Activated naive CD8-positive, alpha-beta T cell treated with anti-CD3 and anti-CD28 coated beads for 36 hours (primary cell): Measurements from ENCODE around the gene UST. TPM values are rescaled to one million over a fixed set of nuclear protein-coding genes. Genes with fewer than 3 reads are reported as not detected.
A peak's percentile ranks its signal among the peaks of the same experiment; 100 is the strongest.

Experiments
- DNase-seq: peaks from one replicate; pipeline ENCODE4 v3.0.0; 2021
- H3K27ac Mint-ChIP-seq: one replicate; pipeline ENCODE4 v1.8.0; 2022; ENCODE audit warnings: mild to moderate bottlenecking, moderate library complexity, mixed read lengths
- H3K27me3 Mint-ChIP-seq: one replicate; pipeline ENCODE4 v1.8.0; 2022; ENCODE audit warnings: mild to moderate bottlenecking, mixed read lengths
- H3K36me3 Mint-ChIP-seq: one replicate; pipeline ENCODE4 v1.8.0; 2021; ENCODE audit warnings: mild to moderate bottlenecking, mixed read lengths
- H3K4me1 Mint-ChIP-seq: one replicate; pipeline ENCODE4 v1.8.0; 2021; ENCODE audit warnings: mixed read lengths
- H3K4me3 Mint-ChIP-seq: one replicate; pipeline ENCODE4 v1.8.0; 2022; ENCODE audit warnings: mild to moderate bottlenecking, moderate library complexity, mixed read lengths
- H3K9me3 Mint-ChIP-seq: one replicate; pipeline ENCODE4 v1.8.0; 2022; ENCODE audit warnings: mixed read lengths
- total RNA-seq, 2 experiments: library from RNA; stranded (reverse); gene quantifications; one replicate each; pipeline ENCODE4 v1.2.3, GENCODE V29; 2021

UST gene
- total RNA-seq, 2 experiments from 2014 or later, result 0.82 to 0.89 TPM

GRCh38 chr6:149054559-149055194, 307.8 kb downstream of the UST start:
- no peak for DNase-seq
- Mint-ChIP-seq H3K9me3 (no peaks in the 10 kb centered on the region), H3K27me3 (no peaks in the 10 kb centered on the region), H3K4me3 (no peak overlapping the region), H3K4me1 (peaks cover 17% of the 10 kb centered on the region), H3K27ac (no peak overlapping the region), H3K36me3 (no peaks in the 10 kb centered on the region)

GRCh38 chr6:149055195-149055899, 308.5 kb downstream of the UST start:
- Mint-ChIP-seq H3K27me3 (no peaks in the 10 kb centered on the region), H3K4me1 (peaks cover 23% of the 10 kb centered on the region), H3K36me3 (no peaks in the 10 kb centered on the region), H3K9me3 (no peaks in the 10 kb centered on the region), H3K27ac (no peak overlapping the region), H3K4me3 (no peak overlapping the region)
- no peak for DNase-seq

- Mint-ChIP-seq H3K4me3 (no peak overlapping the region), H3K4me1 (peaks cover 32% of the 10 kb centered on the region), H3K27ac (no peak overlapping the region), H3K9me3 (no peaks in the 10 kb centered on the region), H3K36me3 (no peaks in the 10 kb centered on the region), H3K27me3 (no peaks in the 10 kb centered on the region)
- no peak for DNase-seq
Observed at GRCh38 chr6:149056777-149057463, 310.1 kb downstream of the UST start.

- no peak overlapping the region for H3K27ac Mint-ChIP-seq
- no peaks in the 10 kb centered on the region for H3K9me3 Mint-ChIP-seq
- H3K27me3 Mint-ChIP-seq, result no peaks in the 10 kb centered on the region
- peaks cover 32% of the 10 kb centered on the region for H3K4me1 Mint-ChIP-seq
- H3K4me3 Mint-ChIP-seq, result no peak overlapping the region
- no peaks in the 10 kb centered on the region for H3K36me3 Mint-ChIP-seq
- no peak for DNase-seq
Observed at GRCh38 chr6:149057464-149057840, 310.6 kb downstream of the UST start.

- peaks cover 32% of the 10 kb centered on the region for H3K4me1 Mint-ChIP-seq
- H3K4me3 Mint-ChIP-seq, result peak overlapping the region; percentile 18
- no peaks in the 10 kb centered on the region for H3K9me3 Mint-ChIP-seq
- peak overlapping the region; percentile 73 for H3K27ac Mint-ChIP-seq
- no peaks in the 10 kb centered on the region for H3K36me3 Mint-ChIP-seq
- H3K27me3 Mint-ChIP-seq, result no peaks in the 10 kb centered on the region
- no peak for DNase-seq
Observed at GRCh38 chr6:149059557-149059956, 312.7 kb downstream of the UST start.

GRCh38 chr6:149060300-149060984, 313.6 kb downstream of the UST start:
- no peaks in the 10 kb centered on the region for H3K9me3 Mint-ChIP-seq
- H3K36me3 Mint-ChIP-seq, result no peaks in the 10 kb centered on the region
- no peaks in the 10 kb centered on the region for H3K27me3 Mint-ChIP-seq
- peak overlapping the region; percentile 57 for H3K4me3 Mint-ChIP-seq
- peak overlapping the region; percentile 73 for H3K27ac Mint-ChIP-seq
- DNase-seq, result peak; percentile 47
- peaks cover 29% of the 10 kb centered on the region for H3K4me1 Mint-ChIP-seq

GRCh38 chr6:149060985-149061760, 314.3 kb downstream of the UST start:
- no peak for DNase-seq
- peaks cover 35% of the 10 kb centered on the region for H3K4me1 Mint-ChIP-seq
- H3K27ac Mint-ChIP-seq, result peak overlapping the region; percentile 73
- no peaks in the 10 kb centered on the region for H3K9me3 Mint-ChIP-seq
- peaks cover 4% of the 10 kb centered on the region for H3K36me3 Mint-ChIP-seq
- H3K4me3 Mint-ChIP-seq, result peak overlapping the region; percentile 57
- no peaks in the 10 kb centered on the region for H3K27me3 Mint-ChIP-seq

GRCh38 chr6:149061930-149062329, 315.1 kb downstream of the UST start:
- Mint-ChIP-seq H3K4me3 (no peak overlapping the region), H3K4me1 (peaks cover 42% of the 10 kb centered on the region), H3K9me3 (no peaks in the 10 kb centered on the region), H3K27me3 (no peaks in the 10 kb centered on the region), H3K36me3 (peaks cover 7% of the 10 kb centered on the region), H3K27ac (no peak overlapping the region)
- no peak for DNase-seq

GRCh38 chr6:149062653-149063348, 316.0 kb downstream of the UST start:
- Mint-ChIP-seq H3K27ac (no peak overlapping the region), H3K27me3 (no peaks in the 10 kb centered on the region), H3K4me3 (no peak overlapping the region), H3K9me3 (no peaks in the 10 kb centered on the region), H3K4me1 (peaks cover 43% of the 10 kb centered on the region), H3K36me3 (peaks cover 7% of the 10 kb centered on the region)
- DNase-seq, result no peak

GRCh38 chr6:149063468-149063867, 316.6 kb downstream of the UST start:
- peaks cover 43% of the 10 kb centered on the region for H3K4me1 Mint-ChIP-seq

GRCh38 chr6:149064001-149064659, 317.3 kb downstream of the UST start:
- H3K9me3 Mint-ChIP-seq, result no peaks in the 10 kb centered on the region
- H3K4me1 Mint-ChIP-seq, result peaks cover 43% of the 10 kb centered on the region
- no peak for DNase-seq

More at GRCh38 chr6:149063468-149063867, 316.6 kb downstream of the UST start:
- no peak for DNase-seq
- peaks cover 7% of the 10 kb centered on the region for H3K36me3 Mint-ChIP-seq
- H3K27me3 Mint-ChIP-seq, result no peaks in the 10 kb centered on the region
- no peaks in the 10 kb centered on the region for H3K9me3 Mint-ChIP-seq
- no peak overlapping the region for H3K27ac Mint-ChIP-seq
- no peak overlapping the region for H3K4me3 Mint-ChIP-seq

GRCh38 chr6:149064660-149065015, 317.8 kb downstream of the UST start:
- peaks cover 39% of the 10 kb centered on the region for H3K4me1 Mint-ChIP-seq
- no peak for DNase-seq
- H3K27me3 Mint-ChIP-seq, result no peaks in the 10 kb centered on the region

More at GRCh38 chr6:149064001-149064659, 317.3 kb downstream of the UST start:
- Mint-ChIP-seq H3K36me3 (peaks cover 7% of the 10 kb centered on the region), H3K27ac (no peak overlapping the region), H3K27me3 (no peaks in the 10 kb centered on the region), H3K4me3 (no peak overlapping the region)

GRCh38 chr6:149065121-149065520, 318.3 kb downstream of the UST start:
- DNase-seq, result no peak
- Mint-ChIP-seq H3K27me3 (no peaks in the 10 kb centered on the region), H3K36me3 (peaks cover 7% of the 10 kb centered on the region), H3K27ac (no peak overlapping the region), H3K9me3 (no peaks in the 10 kb centered on the region), H3K4me3 (no peak overlapping the region), H3K4me1 (peaks cover 34% of the 10 kb centered on the region)

More at GRCh38 chr6:149064660-149065015, 317.8 kb downstream of the UST start:
- Mint-ChIP-seq H3K9me3 (no peaks in the 10 kb centered on the region), H3K4me3 (no peak overlapping the region), H3K36me3 (peaks cover 7% of the 10 kb centered on the region), H3K27ac (no peak overlapping the region)
